T-helper 2 cell treated with Interferon-gamma antibody and Interleukin-4, amounts not matched to agents 5 μg/mL and 100 μg/mL, for 36 hours (primary cell): ENCODE results near the gene PAK4.

Experiments used
- DNase-seq: peaks from one replicate; pipeline ENCODE4 v3.0.0; 2021; ENCODE audit warnings: low spot score
- H3K27ac Mint-ChIP-seq: one replicate; pipeline ENCODE4 v1.8.0; 2021; ENCODE audit warnings: mild to moderate bottlenecking, mixed read lengths
- H3K27me3 Mint-ChIP-seq: one replicate; pipeline ENCODE4 v1.8.0; 2021; ENCODE audit warnings: low read depth, mixed read lengths
- H3K36me3 Mint-ChIP-seq: one replicate; pipeline ENCODE4 v1.8.0; 2021; ENCODE audit warnings: low read depth, mixed read lengths
- H3K4me1 Mint-ChIP-seq: one replicate; pipeline ENCODE4 v1.8.0; 2021; ENCODE audit warnings: low read depth, mixed read lengths
- H3K4me3 Mint-ChIP-seq: one replicate; pipeline ENCODE4 v1.8.0; 2022; ENCODE audit warnings: mild to moderate bottlenecking, moderate library complexity, mixed read lengths
- H3K9me3 Mint-ChIP-seq: one replicate; pipeline ENCODE4 v1.8.0; 2021; ENCODE audit warnings: mixed read lengths

PAK4 gene

GRCh38 chr19:39166571-39167391 is 41.2 kb downstream of the PAK4 start:
- no peak overlapping the region for H3K27ac Mint-ChIP-seq
- no peaks in the 10 kb centered on the region for H3K36me3 Mint-ChIP-seq
- H3K4me3 Mint-ChIP-seq, result no peak overlapping the region
- no peaks in the 10 kb centered on the region for H3K9me3 Mint-ChIP-seq
- no peaks in the 10 kb centered on the region for H3K4me1 Mint-ChIP-seq
- DNase-seq, result no peak
- H3K27me3 Mint-ChIP-seq, result no peaks in the 10 kb centered on the region

GRCh38 chr19:39167461-39168257 is 42.1 kb downstream of the PAK4 start:
- no peak for DNase-seq
- Mint-ChIP-seq H3K4me3 (no peak overlapping the region), H3K9me3 (no peaks in the 10 kb centered on the region), H3K27me3 (no peaks in the 10 kb centered on the region), H3K36me3 (no peaks in the 10 kb centered on the region), H3K4me1 (no peaks in the 10 kb centered on the region), H3K27ac (no peak overlapping the region)

DNA sequence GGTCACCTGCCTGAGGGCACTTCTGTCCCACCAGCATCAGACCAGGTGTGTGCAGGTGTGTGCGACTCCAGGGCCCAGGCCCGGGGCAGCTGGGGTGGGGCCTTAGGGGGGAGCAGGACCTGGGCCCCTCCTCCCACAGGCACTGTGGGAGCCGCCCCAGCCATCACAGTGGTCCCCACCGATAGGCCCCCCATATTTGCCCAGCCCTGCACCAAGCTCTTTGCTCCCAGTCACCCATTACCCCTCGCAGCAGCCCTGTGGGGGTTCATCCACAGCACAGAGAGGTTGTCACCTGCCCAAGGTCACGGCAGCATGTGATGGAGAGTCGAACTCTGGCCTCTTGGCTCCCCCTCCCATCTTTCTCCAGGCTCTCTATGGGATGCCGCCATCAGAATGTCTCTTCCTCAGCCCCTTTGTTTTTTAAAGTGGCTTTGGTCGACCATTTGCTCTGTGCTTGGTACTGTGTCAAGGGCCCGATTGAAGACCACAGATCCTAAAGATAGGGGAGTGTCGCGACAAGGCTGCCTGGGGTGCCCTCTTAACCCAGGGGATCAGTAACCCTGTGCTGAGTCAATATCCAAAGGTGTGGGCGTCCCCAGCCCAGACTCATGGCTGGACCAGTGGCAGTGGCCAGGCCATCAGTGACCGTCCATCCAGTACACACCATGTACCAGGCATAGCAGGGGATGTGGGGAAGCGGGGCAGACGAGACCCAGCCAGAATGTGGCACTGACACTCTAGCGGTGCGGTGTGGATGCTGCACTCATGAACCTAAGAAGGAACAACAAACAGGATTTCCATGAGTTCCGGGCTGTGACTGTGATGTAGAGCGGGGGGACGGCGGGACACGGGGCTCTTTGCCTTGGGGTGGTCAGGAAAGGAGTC is 42.9 kb downstream of the PAK4 start:
- Mint-ChIP-seq H3K36me3 (no peaks in the 10 kb centered on the region), H3K4me3 (no peak overlapping the region), H3K27ac (no peak overlapping the region), H3K4me1 (no peaks in the 10 kb centered on the region), H3K27me3 (no peaks in the 10 kb centered on the region), H3K9me3 (no peaks in the 10 kb centered on the region)
- DNase-seq, result no peak

DNA sequence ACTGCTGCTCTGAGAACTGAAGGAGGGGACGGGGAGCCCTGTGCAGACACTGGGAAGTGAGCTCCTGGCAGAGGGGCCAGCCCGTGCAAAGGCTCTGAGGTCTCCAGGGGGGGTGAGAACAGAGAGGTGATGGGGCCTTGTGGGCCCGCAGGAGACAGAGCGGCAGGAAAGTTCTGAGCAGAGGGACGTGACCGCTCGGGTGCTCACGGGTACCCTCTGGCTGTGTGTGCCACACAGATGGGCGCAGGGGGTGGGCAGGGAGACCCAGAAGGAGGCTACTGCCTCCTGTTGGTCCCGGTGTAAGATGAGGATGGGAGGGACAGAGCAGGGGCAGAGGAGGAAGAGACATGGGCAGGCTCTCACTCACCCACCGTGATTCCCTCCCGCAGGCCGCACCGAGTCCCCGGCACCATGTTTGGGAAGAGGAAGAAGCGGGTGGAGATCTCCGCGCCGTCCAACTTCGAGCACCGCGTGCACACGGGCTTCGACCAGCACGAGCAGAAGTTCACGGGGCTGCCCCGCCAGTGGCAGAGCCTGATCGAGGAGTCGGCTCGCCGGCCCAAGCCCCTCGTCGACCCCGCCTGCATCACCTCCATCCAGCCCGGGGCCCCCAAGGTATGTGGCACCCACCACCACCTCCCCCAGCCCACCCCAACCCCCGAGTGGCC is 43.7 kb downstream of the PAK4 start:
- Mint-ChIP-seq H3K4me3 (no peak overlapping the region), H3K9me3 (no peaks in the 10 kb centered on the region), H3K27ac (no peak overlapping the region), H3K27me3 (no peaks in the 10 kb centered on the region), H3K4me1 (no peaks in the 10 kb centered on the region), H3K36me3 (no peaks in the 10 kb centered on the region)
- no peak for DNase-seq

DNA sequence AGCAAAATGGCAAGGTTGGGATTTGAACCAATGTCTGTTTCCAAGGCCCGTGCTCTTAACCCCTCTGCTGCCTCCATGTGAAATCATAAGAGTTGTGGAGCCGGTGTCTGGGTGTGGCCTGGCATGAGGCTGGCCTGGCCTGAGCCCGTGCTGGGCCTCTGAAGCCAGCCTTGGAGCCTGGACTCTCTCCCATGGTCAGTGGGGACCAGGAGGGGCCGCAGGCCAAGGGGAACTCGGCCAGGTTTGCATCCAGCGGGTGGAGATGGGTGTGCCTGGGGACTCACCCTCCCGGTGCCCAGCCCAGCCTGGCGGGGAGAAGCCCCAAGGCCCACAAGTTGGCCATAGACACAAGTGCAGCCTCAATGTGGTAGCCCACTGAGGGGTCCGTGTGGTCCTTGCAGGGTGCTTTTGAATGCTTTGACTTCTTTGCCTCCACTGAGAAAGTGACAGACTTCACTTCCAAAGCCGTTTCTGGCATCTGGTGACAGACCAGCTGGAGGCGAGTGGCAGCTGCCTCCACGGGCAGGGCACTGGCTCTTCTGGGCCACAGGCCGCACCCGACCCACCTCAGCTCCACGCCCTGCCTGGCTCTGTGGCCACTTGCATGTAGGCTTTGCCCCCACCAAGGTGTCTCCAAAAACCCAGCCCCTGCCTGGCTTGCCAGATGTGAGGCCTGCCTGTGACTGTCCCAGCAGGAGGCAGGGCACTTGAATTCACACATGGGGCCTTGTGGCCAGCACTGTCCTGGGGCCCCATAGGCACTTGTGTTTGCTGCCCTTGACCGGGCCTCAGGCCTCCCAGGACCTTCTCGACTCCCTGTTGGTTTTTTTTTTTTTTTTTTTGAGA is 45.0 kb downstream of the PAK4 start:
- DNase-seq, result no peak
- Mint-ChIP-seq H3K4me3 (no peak overlapping the region), H3K36me3 (no peaks in the 10 kb centered on the region), H3K4me1 (no peaks in the 10 kb centered on the region), H3K27ac (no peak overlapping the region), H3K9me3 (no peaks in the 10 kb centered on the region), H3K27me3 (no peaks in the 10 kb centered on the region)

GRCh38 chr19:39171479-39172465 is 46.2 kb downstream of the PAK4 start:
- DNase-seq, result no peak
- no peaks in the 10 kb centered on the region for H3K9me3 Mint-ChIP-seq
- no peaks in the 10 kb centered on the region for H3K4me1 Mint-ChIP-seq
- H3K27me3 Mint-ChIP-seq, result no peaks in the 10 kb centered on the region
- H3K27ac Mint-ChIP-seq, result no peak overlapping the region
- no peaks in the 10 kb centered on the region for H3K36me3 Mint-ChIP-seq
- no peak overlapping the region for H3K4me3 Mint-ChIP-seq

- Mint-ChIP-seq H3K27ac (no peak overlapping the region), H3K36me3 (no peaks in the 10 kb centered on the region), H3K4me1 (no peaks in the 10 kb centered on the region), H3K9me3 (no peaks in the 10 kb centered on the region), H3K27me3 (no peaks in the 10 kb centered on the region), H3K4me3 (no peak overlapping the region)
- no peak for DNase-seq
These were observed 47.3 kb downstream of the PAK4 start for GRCh38 chr19:39172700-39173501.

DNA sequence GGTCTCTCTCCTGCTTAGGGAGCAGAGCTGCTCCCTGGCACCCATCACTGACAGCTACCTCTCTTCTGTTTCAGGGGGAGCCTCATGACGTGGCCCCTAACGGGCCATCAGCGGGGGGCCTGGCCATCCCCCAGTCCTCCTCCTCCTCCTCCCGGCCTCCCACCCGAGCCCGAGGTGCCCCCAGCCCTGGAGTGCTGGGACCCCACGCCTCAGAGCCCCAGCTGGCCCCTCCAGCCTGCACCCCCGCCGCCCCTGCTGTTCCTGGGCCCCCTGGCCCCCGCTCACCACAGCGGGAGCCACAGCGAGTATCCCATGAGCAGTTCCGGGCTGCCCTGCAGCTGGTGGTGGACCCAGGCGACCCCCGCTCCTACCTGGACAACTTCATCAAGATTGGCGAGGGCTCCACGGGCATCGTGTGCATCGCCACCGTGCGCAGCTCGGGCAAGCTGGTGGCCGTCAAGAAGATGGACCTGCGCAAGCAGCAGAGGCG is 48.0 kb downstream of the PAK4 start:
- no peaks in the 10 kb centered on the region for H3K4me1 Mint-ChIP-seq
- H3K36me3 Mint-ChIP-seq, result no peaks in the 10 kb centered on the region
- no peak overlapping the region for H3K4me3 Mint-ChIP-seq
- H3K27ac Mint-ChIP-seq, result no peak overlapping the region
- no peaks in the 10 kb centered on the region for H3K9me3 Mint-ChIP-seq
- DNase-seq, result no peak
- no peaks in the 10 kb centered on the region for H3K27me3 Mint-ChIP-seq

GRCh38 chr19:39174142-39174541 is 48.6 kb downstream of the PAK4 start:
- no peaks in the 10 kb centered on the region for H3K4me1 Mint-ChIP-seq
- no peak overlapping the region for H3K27ac Mint-ChIP-seq
- no peaks in the 10 kb centered on the region for H3K27me3 Mint-ChIP-seq
- no peak overlapping the region for H3K4me3 Mint-ChIP-seq
- no peaks in the 10 kb centered on the region for H3K9me3 Mint-ChIP-seq
- DNase-seq, result no peak
- no peaks in the 10 kb centered on the region for H3K36me3 Mint-ChIP-seq

DNA sequence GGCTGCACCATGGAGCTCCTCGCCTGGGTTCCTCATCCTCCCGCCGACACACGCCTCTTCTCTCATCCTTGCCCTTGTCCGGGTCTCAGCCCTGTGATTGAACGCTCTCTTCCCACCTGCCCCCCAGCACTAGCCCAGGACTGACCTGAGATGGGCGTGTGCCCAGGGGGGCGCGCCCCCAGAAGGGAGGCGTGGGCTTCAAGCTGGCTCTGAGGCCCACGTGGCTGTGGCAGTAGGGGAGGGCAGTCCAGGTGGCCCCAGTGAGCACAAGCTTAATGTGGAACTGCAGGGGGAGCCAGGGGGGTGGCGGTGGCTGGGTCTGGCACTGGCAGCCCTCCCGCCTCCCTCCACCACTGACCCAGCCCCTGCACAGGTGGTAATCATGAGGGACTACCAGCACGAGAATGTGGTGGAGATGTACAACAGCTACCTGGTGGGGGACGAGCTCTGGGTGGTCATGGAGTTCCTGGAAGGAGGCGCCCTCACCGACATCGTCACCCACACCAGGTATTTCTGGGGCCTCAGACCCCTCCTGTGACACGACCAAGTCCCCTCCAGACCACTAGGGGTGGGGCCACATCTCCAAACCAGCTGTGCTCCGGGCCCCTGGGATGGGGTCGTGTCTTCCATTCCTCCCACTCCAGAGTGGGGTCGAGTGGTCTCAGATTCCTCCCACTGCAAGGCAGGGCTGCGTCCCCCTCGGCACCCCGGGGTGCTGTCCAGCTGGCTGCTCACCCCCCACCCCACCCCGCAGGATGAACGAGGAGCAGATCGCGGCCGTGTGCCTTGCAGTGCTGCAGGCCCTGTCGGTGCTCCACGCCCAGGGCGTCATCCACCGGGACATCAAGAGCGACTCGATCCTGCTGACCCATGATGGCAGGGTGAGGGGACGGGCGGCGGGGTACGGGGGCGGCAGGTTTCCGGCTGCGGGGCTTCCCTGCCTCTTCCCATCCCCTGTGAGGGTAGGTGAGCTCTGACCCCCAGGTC is 49.3 kb downstream of the PAK4 start:
- no peaks in the 10 kb centered on the region for H3K9me3 Mint-ChIP-seq
- no peak for DNase-seq
- no peaks in the 10 kb centered on the region for H3K27me3 Mint-ChIP-seq
- no peaks in the 10 kb centered on the region for H3K36me3 Mint-ChIP-seq
- no peak overlapping the region for H3K27ac Mint-ChIP-seq
- no peaks in the 10 kb centered on the region for H3K4me1 Mint-ChIP-seq
- no peak overlapping the region for H3K4me3 Mint-ChIP-seq
